ENCODE results near the gene FCRL6.

FCRL6 gene

GRCh38 chr1:159838715-159839114 is 36.6 kb downstream of the FCRL6 start:
- DNase-seq: no peak

- no peak for DNase-seq
Observed at GRCh38 chr1:159839116-159839849, 37.1 kb downstream of the FCRL6 start.

GRCh38 chr1:159841749-159842148 is 39.6 kb downstream of the FCRL6 start:
- no peak for DNase-seq

- no peak for DNase-seq
Observed at GRCh38 chr1:159843459-159843858, 41.3 kb downstream of the FCRL6 start.

GRCh38 chr1:159845751-159846629 is 43.8 kb downstream of the FCRL6 start:
- DNase-seq: no peak

- no peak for DNase-seq
Observed at GRCh38 chr1:159847231-159847630, 45.1 kb downstream of the FCRL6 start.

GRCh38 chr1:159848326-159848725 is 46.2 kb downstream of the FCRL6 start:
- no peak for DNase-seq

- no peak for DNase-seq
Observed at GRCh38 chr1:159849626-159850366, 47.6 kb downstream of the FCRL6 start.

GRCh38 chr1:159851407-159851806 is 49.2 kb downstream of the FCRL6 start:
- DNase-seq: no peak

GRCh38 chr1:159853417-159854115 is 51.4 kb downstream of the FCRL6 start:
- DNase-seq: peak in 2 of 6 experiments; percentile 7 to 22

- DNase-seq: peak in 3 of 6 experiments; percentile 6 to 35 (median 34)
Observed at GRCh38 chr1:159854116-159854692, 52.0 kb downstream of the FCRL6 start.

- DNase-seq: peak; percentile 24 to 67 (median 49)
Observed at GRCh38 chr1:159854693-159855192, 52.6 kb downstream of the FCRL6 start.

GRCh38 chr1:159855709-159856108 is 53.5 kb downstream of the FCRL6 start:
- DNase-seq: no peak

- no peak for DNase-seq
Observed at GRCh38 chr1:159856576-159856975, 54.4 kb downstream of the FCRL6 start.

- no peak for DNase-seq
Observed at GRCh38 chr1:159857889-159858288, 55.7 kb downstream of the FCRL6 start.

GRCh38 chr1:159859767-159860322 is 57.7 kb downstream of the FCRL6 start:
- no peak for DNase-seq

- DNase-seq: no peak
Observed at GRCh38 chr1:159860456-159860855, 58.3 kb downstream of the FCRL6 start.

GRCh38 chr1:159861218-159861617 is 59.1 kb downstream of the FCRL6 start:
- no peak for DNase-seq

GRCh38 chr1:159862031-159862430 is 59.9 kb downstream of the FCRL6 start:
- no peak for DNase-seq

- no peak for DNase-seq
Observed at GRCh38 chr1:159862557-159862956, 60.4 kb downstream of the FCRL6 start, which contains the start of gene VSIG8. Gene VSIG8 (minus strand): TSS chr1:159862657. CDS start chr1:159862521, 136 bp downstream.

- DNase-seq: no peak
Observed at GRCh38 chr1:159864262-159864661, 62.1 kb downstream of the FCRL6 start.

Data from stimulated activated naive CD4-positive, alpha-beta T cell (primary cell).